RPMI8226 (cell line): ENCODE data around the gene CYFIP2.

ENCODE experiments used
- DNase-seq: peaks from one replicate; pipeline ENCODE4 v3.0.0-alpha.2; 2015

CYFIP2 gene

GRCh38 chr5:157259699-157260098, 6.2 kb upstream of the CYFIP2 start:
- no peak for DNase-seq

- DNase-seq: peak; percentile 73
Measured at GRCh38 chr5:157263496-157264090, 2.3 kb upstream of the CYFIP2 start.

- peak; percentile 76 for DNase-seq
Measured at GRCh38 chr5:157266286-157267007, 524 bp downstream of the CYFIP2 start.

GRCh38 chr5:157267025-157267424, 1.1 kb downstream of the CYFIP2 start:
- DNase-seq: no peak

GRCh38 chr5:157267761-157268480, 2.0 kb downstream of the CYFIP2 start:
- peak; percentile 49 for DNase-seq

- DNase-seq: peak; percentile 33
Measured at GRCh38 chr5:157269165-157269671, 3.3 kb downstream of the CYFIP2 start.

- DNase-seq: no peak
Measured at GRCh38 chr5:157269761-157270272, 3.9 kb downstream of the CYFIP2 start.

- DNase-seq: no peak
Measured at GRCh38 chr5:157270771-157271170, 4.8 kb downstream of the CYFIP2 start.

GRCh38 chr5:157271740-157272271, 5.9 kb downstream of the CYFIP2 start:
- DNase-seq: peak; percentile 95

GRCh38 chr5:157273131-157273556, 7.2 kb downstream of the CYFIP2 start:
- peak; percentile 66 for DNase-seq

GRCh38 chr5:157275403-157275802, 9.5 kb downstream of the CYFIP2 start:
- DNase-seq: no peak

GRCh38 chr5:157278319-157279037, 12.6 kb downstream of the CYFIP2 start:
- DNase-seq: no peak

- no peak for DNase-seq
Measured at GRCh38 chr5:157279605-157280239, 13.8 kb downstream of the CYFIP2 start.

- DNase-seq: no peak
Measured at GRCh38 chr5:157280927-157281326, 15.0 kb downstream of the CYFIP2 start.

GRCh38 chr5:157282150-157282549, 16.2 kb downstream of the CYFIP2 start:
- DNase-seq: no peak

GRCh38 chr5:157283434-157283833, 17.5 kb downstream of the CYFIP2 start:
- peak; percentile 84 for DNase-seq

- no peak for DNase-seq
Measured at GRCh38 chr5:157284458-157285212, 18.7 kb downstream of the CYFIP2 start.

- DNase-seq: no peak
Measured at GRCh38 chr5:157285310-157286035, 19.6 kb downstream of the CYFIP2 start.

GRCh38 chr5:157286761-157287211, 20.9 kb downstream of the CYFIP2 start:
- no peak for DNase-seq

- DNase-seq: no peak
Measured at GRCh38 chr5:157288405-157289163, 22.7 kb downstream of the CYFIP2 start.
